ENCODE data around the gene AGAP1.

- TF ChIP-seq POLR2A (IDR thresholded peaks at IDR 0.05; ENCODE audit: low read depth, low read length) = no peak
- no peak for TF ChIP-seq TAF1 (IDR thresholded peaks at IDR 0.05; ENCODE audit: borderline replicate concordance, low read depth, low read length)
- no peak for TF ChIP-seq POLR2AphosphoS5 (IDR thresholded peaks at IDR 0.05; ENCODE audit: low read depth, low read length)
These were observed 463.4 kb downstream of the AGAP1 start for GRCh38 chr2:235957251-235957650.

Measured in GM12892 (cell line).